ENCODE measurements around the gene BLOC1S4.
"Not testable (repeated sequence)": the region's sequence is repeated elsewhere in the genome, so short reads cannot be mapped to it uniquely, and the experiment has no call there.

The BLOC1S4 gene

GRCh38 chr4:6746721-6747293 lies 30.8 kb downstream of the BLOC1S4 start:
- DNase-seq, result no peak

- DNase-seq, result no peak
Measured at GRCh38 chr4:6747294-6748051, 31.5 kb downstream of the BLOC1S4 start.

- DNase-seq, result no peak
Measured at GRCh38 chr4:6748286-6748685, 32.3 kb downstream of the BLOC1S4 start.

- DNase-seq, result no peak
Measured at GRCh38 chr4:6749340-6750171, 33.6 kb downstream of the BLOC1S4 start.

- DNase-seq, result no peak
Measured at GRCh38 chr4:6750286-6751221, 34.6 kb downstream of the BLOC1S4 start.

GRCh38 chr4:6751611-6752485 lies 35.9 kb downstream of the BLOC1S4 start:
- DNase-seq, result no peak

- no peak for DNase-seq
Measured at GRCh38 chr4:6752486-6752829, 36.5 kb downstream of the BLOC1S4 start.

- no peak for DNase-seq
Measured at GRCh38 chr4:6753103-6753560, 37.2 kb downstream of the BLOC1S4 start.

- no peak for DNase-seq
Measured at GRCh38 chr4:6753891-6754290, 37.9 kb downstream of the BLOC1S4 start.

GRCh38 chr4:6754481-6755087 lies 38.6 kb downstream of the BLOC1S4 start:
- DNase-seq, result no peak

- no peak for DNase-seq
Measured at GRCh38 chr4:6755088-6755753, 39.2 kb downstream of the BLOC1S4 start.

- not testable (repeated sequence) for DNase-seq
Measured at GRCh38 chr4:6756345-6756744, 40.4 kb downstream of the BLOC1S4 start.

GRCh38 chr4:6758728-6759127 lies 42.8 kb downstream of the BLOC1S4 start:
- no peak for DNase-seq

- no peak for DNase-seq
Measured at GRCh38 chr4:6760865-6761264, 44.9 kb downstream of the BLOC1S4 start.

- DNase-seq, result no peak
Measured at GRCh38 chr4:6761649-6762615, 46.0 kb downstream of the BLOC1S4 start.

GRCh38 chr4:6763330-6763851 lies 47.4 kb downstream of the BLOC1S4 start:
- DNase-seq, result no peak

- no peak for DNase-seq
Measured at GRCh38 chr4:6764976-6765620, 49.1 kb downstream of the BLOC1S4 start.

- DNase-seq, result no peak
Measured at GRCh38 chr4:6765703-6766102, 49.7 kb downstream of the BLOC1S4 start.
